Measurements from ENCODE around the gene PTPRG.

GRCh38 chr3:61727435-61727834, 166.1 kb downstream of the PTPRG start:
- no peak for TF ChIP-seq POLR2A (IDR thresholded peaks at IDR 0.05; ENCODE audit: low read length)
- no peak for TF ChIP-seq GATA1 (IDR thresholded peaks at IDR 0.05; ENCODE audit: low read depth, low read length)
